Measurements from ENCODE around the gene GPR55. TPM values are rescaled to one million over a fixed set of nuclear protein-coding genes. Genes with fewer than 3 reads are reported as not detected.
"Not testable (repeated sequence)": the region's sequence is repeated elsewhere in the genome, so short reads cannot be mapped to it uniquely, and the experiment has no call there.

Gene GPR55
- total RNA-seq, 2 donors from 2014 or later = 2.6 to 7.5 TPM

GRCh38 chr2:230938516-230939065 lies 13.5 kb upstream of the GPR55 start:
- no peaks in the 10 kb centered on the region for H3K4me1 ChIP-seq (ENCODE audit: control insufficient read depth, insufficient read depth, low read length)
- Mint-ChIP-seq H3K27ac (no peak overlapping the region), H3K27me3 (ENCODE audit: insufficient read depth) (peaks cover 1% of the 10 kb centered on the region), H3K9me3 (peaks cover 23% of the 10 kb centered on the region), H3K36me3 (ENCODE audit: low read depth) (peaks cover 4% of the 10 kb centered on the region), H3K4me3 (no peak overlapping the region), H3K4me1 (peaks cover 4% of the 10 kb centered on the region)
- 89 to 96% methylated on average over 10 to 12 of the region's 12 CpGs for WGBS, 2 experiments (ENCODE audit: insufficient coverage in 1 of 2, insufficient read length in 1 of 2)
- no peaks in the 10 kb centered on the region for H3K27me3 ChIP-seq (ENCODE audit: control insufficient read depth, insufficient read depth, low read length, poor library complexity, severe bottlenecking)
- no peak overlapping the region for H3K4me3 ChIP-seq (ENCODE audit: low read length)
- no peak overlapping the region for H3K9ac ChIP-seq (ENCODE audit: extremely low read depth, low read length, poor library complexity, severe bottlenecking)
- H3K36me3 ChIP-seq (ENCODE audit: control insufficient read depth, insufficient read depth, low read length) = no peaks in the 10 kb centered on the region
- H3K9me3 ChIP-seq (ENCODE audit: control insufficient read depth, low read length) = peaks cover 18% of the 10 kb centered on the region
- DNase-seq = peak; percentile 22
- TF ChIP-seq, protein P1, sequence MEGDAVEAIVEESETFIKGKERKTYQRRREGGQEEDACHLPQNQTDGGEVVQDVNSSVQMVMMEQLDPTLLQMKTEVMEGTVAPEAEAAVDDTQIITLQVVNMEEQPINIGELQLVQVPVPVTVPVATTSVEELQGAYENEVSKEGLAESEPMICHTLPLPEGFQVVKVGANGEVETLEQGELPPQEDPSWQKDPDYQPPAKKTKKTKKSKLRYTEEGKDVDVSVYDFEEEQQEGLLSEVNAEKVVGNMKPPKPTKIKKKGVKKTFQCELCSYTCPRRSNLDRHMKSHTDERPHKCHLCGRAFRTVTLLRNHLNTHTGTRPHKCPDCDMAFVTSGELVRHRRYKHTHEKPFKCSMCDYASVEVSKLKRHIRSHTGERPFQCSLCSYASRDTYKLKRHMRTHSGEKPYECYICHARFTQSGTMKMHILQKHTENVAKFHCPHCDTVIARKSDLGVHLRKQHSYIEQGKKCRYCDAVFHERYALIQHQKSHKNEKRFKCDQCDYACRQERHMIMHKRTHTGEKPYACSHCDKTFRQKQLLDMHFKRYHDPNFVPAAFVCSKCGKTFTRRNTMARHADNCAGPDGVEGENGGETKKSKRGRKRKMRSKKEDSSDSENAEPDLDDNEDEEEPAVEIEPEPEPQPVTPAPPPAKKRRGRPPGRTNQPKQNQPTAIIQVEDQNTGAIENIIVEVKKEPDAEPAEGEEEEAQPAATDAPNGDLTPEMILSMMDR (conservative IDR thresholded peaks at IDR 0.05) = no peak
- H3K27ac ChIP-seq (ENCODE audit: low read depth, low read length) = no peak overlapping the region

GRCh38 chr2:230938098-230938497 lies 13.1 kb upstream of the GPR55 start:
- peaks cover 23% of the 10 kb centered on the region for H3K9me3 Mint-ChIP-seq
- Histone ChIP-seq H3K9me3 (ENCODE audit: control insufficient read depth, low read length) (peaks cover 18% of the 10 kb centered on the region), H3K27me3 (ENCODE audit: control insufficient read depth, insufficient read depth, low read length, poor library complexity, severe bottlenecking) (no peaks in the 10 kb centered on the region), H3K36me3 (ENCODE audit: control insufficient read depth, insufficient read depth, low read length) (no peaks in the 10 kb centered on the region), H3K9ac (ENCODE audit: extremely low read depth, low read length, poor library complexity, severe bottlenecking) (no peak overlapping the region), H3K4me3 (ENCODE audit: low read length) (no peak overlapping the region), H3K4me1 (ENCODE audit: control insufficient read depth, insufficient read depth, low read length) (no peaks in the 10 kb centered on the region), H3K27ac (ENCODE audit: low read depth, low read length) (no peak overlapping the region)
- H3K36me3 Mint-ChIP-seq (ENCODE audit: low read depth) = peaks cover 4% of the 10 kb centered on the region
- H3K4me3 Mint-ChIP-seq = no peak overlapping the region
- H3K4me1 Mint-ChIP-seq = peaks cover 4% of the 10 kb centered on the region
- H3K27me3 Mint-ChIP-seq (ENCODE audit: insufficient read depth) = peaks cover 1% of the 10 kb centered on the region
- WGBS, 2 experiments (ENCODE audit: insufficient coverage in 1 of 2, insufficient read length in 1 of 2) = 89 to 100% methylated on average over 1 to 3 of the region's 3 CpGs
- H3K27ac Mint-ChIP-seq = no peak overlapping the region
- DNase-seq = no peak
- TF ChIP-seq, protein P1 (conservative IDR thresholded peaks at IDR 0.05) = no peak

DNA sequence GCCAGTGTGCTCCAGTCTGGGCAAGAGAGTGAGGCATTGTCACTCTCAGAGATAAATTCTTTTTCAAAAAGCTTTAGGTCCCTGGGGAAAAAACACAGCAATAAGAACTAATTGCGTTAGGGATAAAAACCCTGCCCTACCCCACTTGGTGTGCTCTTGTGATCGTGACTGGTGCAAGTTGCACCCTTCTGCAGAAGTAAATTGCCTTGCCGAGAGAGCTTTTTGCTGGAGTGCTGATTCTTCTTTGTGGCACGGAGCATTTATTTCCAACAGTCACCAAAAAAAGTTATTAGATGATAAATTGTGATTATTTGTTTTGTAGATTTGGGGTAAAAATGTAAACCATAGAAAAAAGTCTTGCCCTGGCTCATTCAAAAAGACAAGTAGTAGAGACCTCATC lies 12.3 kb upstream of the GPR55 start:
- WGBS, 2 experiments (ENCODE audit: insufficient coverage in 1 of 2, insufficient read length in 1 of 2) = 84 to 91% methylated on average over 4 of the region's 4 CpGs
- no peaks in the 10 kb centered on the region for H3K4me1 ChIP-seq (ENCODE audit: control insufficient read depth, insufficient read depth, low read length)
- peaks cover 18% of the 10 kb centered on the region for H3K9me3 ChIP-seq (ENCODE audit: control insufficient read depth, low read length)
- Mint-ChIP-seq H3K4me1 (peaks cover 4% of the 10 kb centered on the region), H3K9me3 (peaks cover 23% of the 10 kb centered on the region), H3K36me3 (ENCODE audit: low read depth) (peaks cover 4% of the 10 kb centered on the region), H3K27me3 (ENCODE audit: insufficient read depth) (peaks cover 1% of the 10 kb centered on the region), H3K4me3 (no peak overlapping the region), H3K27ac (no peak overlapping the region)
- H3K27ac ChIP-seq (ENCODE audit: low read depth, low read length) = no peak overlapping the region
- no peaks in the 10 kb centered on the region for H3K27me3 ChIP-seq (ENCODE audit: control insufficient read depth, insufficient read depth, low read length, poor library complexity, severe bottlenecking)
- TF ChIP-seq, protein P1 (conservative IDR thresholded peaks at IDR 0.05) = no peak
- no peak overlapping the region for H3K4me3 ChIP-seq (ENCODE audit: low read length)
- no peak overlapping the region for H3K9ac ChIP-seq (ENCODE audit: extremely low read depth, low read length, poor library complexity, severe bottlenecking)
- DNase-seq = no peak
- H3K36me3 ChIP-seq (ENCODE audit: control insufficient read depth, insufficient read depth, low read length) = no peaks in the 10 kb centered on the region

DNA sequence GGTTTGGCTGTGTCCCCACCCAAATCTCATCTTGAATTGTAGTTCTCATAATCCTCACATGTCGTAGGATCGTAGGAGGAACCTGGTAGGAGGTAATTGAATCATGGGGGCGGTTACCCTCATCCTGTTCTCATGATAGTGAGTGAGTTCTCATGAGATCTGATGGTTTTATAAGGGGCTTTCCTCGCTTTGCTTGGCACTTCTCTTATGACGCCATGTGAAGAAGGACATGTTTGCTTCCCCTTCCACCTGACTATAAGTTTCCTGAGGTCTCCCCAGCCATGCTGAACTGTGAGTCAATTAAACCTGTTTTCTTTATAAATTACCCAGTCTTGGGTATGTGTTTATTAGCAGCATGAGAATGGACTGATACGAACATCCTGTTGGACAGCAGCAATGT lies 11.2 kb upstream of the GPR55 start:
- 83 to 94% methylated on average over 6 of the region's 6 CpGs for whole genome bisulfite sequencing, 2 experiments (ENCODE audit: insufficient coverage in 1 of 2, insufficient read length in 1 of 2)
- H3K27me3 ChIP-seq (ENCODE audit: control insufficient read depth, insufficient read depth, low read length, poor library complexity, severe bottlenecking); H3K4me1 ChIP-seq (ENCODE audit: control insufficient read depth, insufficient read depth, low read length); H3K9ac ChIP-seq (ENCODE audit: extremely low read depth, low read length, poor library complexity, severe bottlenecking); H3K4me3 ChIP-seq (ENCODE audit: low read length); H3K36me3 ChIP-seq (ENCODE audit: control insufficient read depth, insufficient read depth, low read length); H3K36me3 Mint-ChIP-seq (ENCODE audit: low read depth); H3K27ac ChIP-seq (ENCODE audit: low read depth, low read length); H3K4me3 Mint-ChIP-seq; H3K27me3 Mint-ChIP-seq (ENCODE audit: insufficient read depth); H3K4me1 Mint-ChIP-seq; DNase-seq; H3K27ac Mint-ChIP-seq: not testable (repeated sequence)
- peaks cover 18% of the 10 kb centered on the region for H3K9me3 ChIP-seq (ENCODE audit: control insufficient read depth, low read length)
- peaks cover 23% of the 10 kb centered on the region for H3K9me3 Mint-ChIP-seq

All from endodermal cell (in vitro differentiated cells).